SKM-1 (cell line): ENCODE measurements around the gene NAPG.
"Not testable (repeated sequence)": the region's sequence is repeated elsewhere in the genome, so short reads cannot be mapped to it uniquely, and the experiment has no call there.

ENCODE experiments used
- DNase-seq: peaks from one replicate; lab custom pipeline; 2025; ENCODE audit not compliant: unreplicated experiment; lab: John Stamatoyannopoulos, UW

The NAPG gene

DNA sequence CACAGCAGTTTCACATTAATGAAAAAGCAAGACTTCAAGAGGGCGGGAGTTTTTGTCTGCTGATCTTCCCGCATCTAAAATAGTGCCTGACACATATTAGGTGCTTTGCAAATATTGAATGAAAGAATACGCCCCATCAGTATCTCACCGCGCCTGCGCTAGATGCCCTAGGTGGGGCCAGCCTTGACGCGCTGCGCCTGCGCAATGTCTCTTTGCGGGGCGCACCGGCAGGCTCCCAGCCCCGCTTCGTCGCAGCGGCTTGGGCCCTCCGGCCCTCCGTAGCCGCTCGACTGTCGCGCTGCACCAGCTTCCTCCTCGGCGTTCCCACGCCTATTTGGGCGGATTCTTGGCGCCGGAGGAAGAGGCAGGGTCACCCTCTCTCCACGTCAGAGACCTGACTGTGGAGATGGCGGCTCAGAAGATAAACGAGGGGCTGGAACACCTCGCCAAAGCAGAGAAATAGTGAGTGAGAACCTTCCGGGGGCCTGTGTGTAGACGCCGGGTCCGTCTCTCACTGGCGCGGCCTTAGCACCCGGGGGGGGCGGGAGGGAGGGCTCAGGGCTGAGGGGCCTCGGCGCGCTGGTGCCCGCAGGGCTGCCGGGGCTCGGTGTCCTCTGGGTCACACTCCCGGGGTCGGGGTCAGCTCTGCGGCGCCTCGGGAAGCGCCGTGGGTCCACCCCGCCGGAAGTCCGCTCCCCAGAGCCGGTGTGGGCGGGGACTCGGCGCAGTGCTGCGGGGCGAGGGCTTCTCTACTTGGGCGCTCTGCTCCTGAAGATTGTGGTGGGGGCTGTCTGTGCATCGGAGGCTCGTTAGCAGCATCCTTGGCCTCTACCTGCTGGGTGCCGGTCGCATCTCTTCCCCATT, at the start of gene NAPG:
NAPG (plus strand) TSS at position 331 of the 864 bp plus-strand sequence; CDS start at position 407, 76 bp downstream.
- DNase-seq = peak; percentile 77

GRCh38 chr18:10476338-10476791, 49.5 kb upstream of the NAPG start:
- DNase-seq = no peak

- no peak for DNase-seq
These were observed 48.5 kb upstream of the NAPG start for GRCh38 chr18:10477121-10477862.

DNA sequence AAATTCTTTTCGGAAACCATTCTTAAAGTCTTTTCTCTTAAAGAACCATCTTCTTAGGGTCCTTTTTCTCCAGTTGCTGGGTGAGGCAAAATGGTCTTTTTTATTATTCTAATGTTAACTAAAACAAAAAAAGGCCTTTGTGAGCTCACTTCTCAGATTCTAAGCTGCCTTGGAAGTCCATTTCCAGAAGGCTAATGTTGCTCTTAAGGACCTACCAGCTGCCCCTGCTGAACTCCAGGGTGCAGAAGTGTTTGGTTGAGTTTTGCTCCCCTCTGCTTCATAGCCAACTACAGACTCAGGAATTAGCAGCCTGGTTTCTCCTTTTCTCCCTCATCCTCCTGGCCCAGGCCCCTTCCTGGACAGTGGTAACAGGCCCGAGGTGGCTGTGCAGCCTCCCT, 48.0 kb upstream of the NAPG start:
- no peak for DNase-seq

- DNase-seq = no peak
These were observed 44.0 kb upstream of the NAPG start for GRCh38 chr18:10481831-10482230.

GRCh38 chr18:10482363-10482984, 43.4 kb upstream of the NAPG start:
- DNase-seq = no peak

DNA sequence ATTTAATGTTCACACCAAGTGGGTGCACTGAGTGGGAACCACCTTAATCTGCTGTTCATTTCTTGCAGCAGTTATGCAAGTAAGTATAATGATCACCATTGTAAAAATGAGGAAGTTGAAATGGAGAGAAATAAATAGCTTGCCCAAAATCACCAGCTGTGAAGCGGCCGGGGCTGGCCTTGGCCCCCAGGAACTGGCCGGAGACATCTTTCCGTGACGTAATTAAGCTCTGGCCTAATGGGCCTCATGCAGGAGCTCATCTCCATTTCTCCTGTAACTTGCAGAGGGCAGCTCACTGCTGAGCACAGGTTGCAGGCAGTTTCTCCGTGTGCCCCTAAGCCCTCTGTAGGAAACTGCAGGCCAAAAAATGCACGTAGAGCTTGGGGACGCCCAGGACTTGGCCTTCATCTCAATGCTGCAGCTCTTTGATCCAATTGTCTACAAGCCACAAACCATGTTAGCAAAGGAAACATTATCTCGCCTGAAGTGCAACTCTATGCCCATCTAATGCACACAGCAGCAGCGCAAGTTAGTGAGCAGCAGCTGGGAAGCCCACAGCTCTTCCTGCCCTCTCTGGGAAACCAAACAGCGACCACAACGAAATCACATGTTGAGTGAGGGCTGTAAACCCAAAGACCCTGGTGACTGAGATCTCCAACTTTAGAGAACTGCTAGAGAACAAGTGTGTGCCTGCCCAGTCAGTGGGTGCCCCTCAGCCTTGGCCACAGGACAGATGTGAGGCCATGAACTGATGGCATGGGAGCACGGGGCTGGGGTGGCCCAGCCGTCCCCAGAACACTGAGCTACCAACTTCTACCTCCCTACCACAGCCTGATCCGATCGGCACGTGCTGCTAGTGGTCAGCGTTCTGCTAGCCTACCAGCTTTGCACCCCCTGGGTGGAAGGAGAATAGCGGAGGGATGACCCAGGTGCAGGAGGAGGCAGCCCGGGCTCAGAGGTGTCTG, 42.6 kb upstream of the NAPG start:
- peak; percentile 43 for DNase-seq

- no peak for DNase-seq
These were observed 40.4 kb upstream of the NAPG start for GRCh38 chr18:10485475-10485874.

GRCh38 chr18:10486362-10486761, 39.5 kb upstream of the NAPG start:
- no peak for DNase-seq

- DNase-seq = no peak
These were observed 38.7 kb upstream of the NAPG start for GRCh38 chr18:10487154-10487553.

- no peak for DNase-seq
These were observed 37.8 kb upstream of the NAPG start for GRCh38 chr18:10488017-10488416.

- DNase-seq = peak; percentile 43
These were observed 35.2 kb upstream of the NAPG start for GRCh38 chr18:10490401-10491165.

GRCh38 chr18:10495936-10496335, 29.9 kb upstream of the NAPG start:
- DNase-seq = no peak

- no peak for DNase-seq
These were observed 28.5 kb upstream of the NAPG start for GRCh38 chr18:10497206-10497749.

GRCh38 chr18:10499230-10499629, 26.6 kb upstream of the NAPG start:
- DNase-seq = peak; percentile 66

- no peak for DNase-seq
These were observed 25.8 kb upstream of the NAPG start for GRCh38 chr18:10500038-10500437.

GRCh38 chr18:10504723-10505122, 21.1 kb upstream of the NAPG start:
- DNase-seq = no peak

DNA sequence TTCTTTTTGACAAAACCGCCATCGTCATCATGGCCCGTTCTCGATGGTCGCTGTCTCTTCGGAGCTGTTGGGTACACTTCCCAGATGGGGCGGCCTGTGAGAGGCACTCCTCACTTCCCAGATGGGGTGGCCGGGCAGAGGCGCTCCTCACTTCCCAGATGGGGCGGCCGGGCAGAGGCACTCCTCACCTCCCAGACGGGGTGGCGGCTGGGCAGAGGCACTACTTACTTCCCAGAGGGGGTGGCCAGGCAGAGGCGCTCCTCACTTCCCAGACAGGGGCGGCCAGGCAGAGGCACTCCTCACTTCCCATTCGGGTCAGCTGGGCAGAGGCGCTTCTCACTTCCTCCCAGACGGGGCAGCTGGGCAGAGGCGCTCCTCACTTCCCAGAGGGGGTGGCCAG, 19.9 kb upstream of the NAPG start:
- not testable (repeated sequence) for DNase-seq

DNA sequence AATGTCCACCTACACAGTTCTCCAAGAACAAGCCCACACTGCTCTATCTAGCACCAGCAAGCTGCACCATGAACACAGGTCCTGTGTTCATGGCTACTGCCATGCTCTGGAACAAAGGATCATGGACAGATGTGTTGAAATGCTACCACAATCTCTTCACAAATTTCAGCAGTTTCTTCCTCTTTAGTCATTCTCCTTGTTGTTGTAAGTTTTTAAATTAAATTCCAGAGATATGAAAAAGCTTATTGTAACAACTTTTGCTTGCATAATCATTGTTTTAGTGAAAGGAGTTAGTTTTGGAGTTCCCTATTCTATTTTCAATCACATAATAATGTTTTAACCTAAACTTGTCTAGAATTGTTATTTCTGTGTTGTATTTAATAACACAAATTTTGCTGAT, 17.2 kb upstream of the NAPG start:
- DNase-seq = no peak
